ENCODE data around the gene PARD6B.
"Not testable (repeated sequence)": the region's sequence is repeated elsewhere in the genome, so short reads cannot be mapped to it uniquely, and the experiment has no call there.

Gene PARD6B

GRCh38 chr20:50794181-50794845 lies 62.9 kb downstream of the PARD6B start:
- in situ Hi-C loops (cut with HindIII; ENCODE audit: low sequenced_read_pairs), result loop anchor here (10.0 kb wide), 2 partner anchors 130 to 170 kb away; no protein-coding TSS in a partner anchor

- in situ Hi-C loops (cut with HindIII; ENCODE audit: low sequenced_read_pairs), result loop anchor here (5.0 to 10.0 kb wide), 3 partner anchors 52 to 170 kb away; no protein-coding TSS in a partner anchor
Measured at GRCh38 chr20:50794846-50795634, 63.7 kb downstream of the PARD6B start, which contains the start of gene BCAS4. Gene BCAS4, plus strand, starts transcription at chr20:50795061. Its CDS starts 23 bp downstream, at chr20:50795084.

GRCh38 chr20:50797142-50797541 lies 65.8 kb downstream of the PARD6B start:
- in situ Hi-C loops (cut with HindIII; ENCODE audit: low sequenced_read_pairs), result loop anchor here (5.0 to 10.0 kb wide), 3 partner anchors 50 to 168 kb away; no protein-coding TSS in a partner anchor

- in situ Hi-C loops (cut with HindIII; ENCODE audit: low sequenced_read_pairs), result loop anchor here (5.0 to 10.0 kb wide), 3 partner anchors 49 to 166 kb away; no protein-coding TSS in a partner anchor
Measured at GRCh38 chr20:50798650-50799049, 67.3 kb downstream of the PARD6B start.

- in situ Hi-C loops (cut with HindIII; ENCODE audit: low sequenced_read_pairs), result loop anchor here (5.0 to 10.0 kb wide), 3 partner anchors 48 to 165 kb away; no protein-coding TSS in a partner anchor
Measured at GRCh38 chr20:50799176-50799889, 68.0 kb downstream of the PARD6B start.

GRCh38 chr20:50799890-50800550 lies 68.6 kb downstream of the PARD6B start:
- in situ Hi-C loops (cut with HindIII; ENCODE audit: low sequenced_read_pairs), result loop anchor here (5.0 to 10.0 kb wide), 3 partner anchors 47 to 165 kb away; no protein-coding TSS in a partner anchor

- in situ Hi-C loops (cut with HindIII; ENCODE audit: low sequenced_read_pairs), result not testable (repeated sequence)
Measured at GRCh38 chr20:50800986-50801746, 69.8 kb downstream of the PARD6B start.

GRCh38 chr20:50801747-50802125 lies 70.4 kb downstream of the PARD6B start:
- in situ Hi-C loops (cut with HindIII; ENCODE audit: low sequenced_read_pairs), result no loop called here

- in situ Hi-C loops (cut with HindIII; ENCODE audit: low sequenced_read_pairs), result no loop called here
Measured at GRCh38 chr20:50802289-50802688, 70.9 kb downstream of the PARD6B start.

GRCh38 chr20:50804437-50805348 lies 73.3 kb downstream of the PARD6B start:
- in situ Hi-C loops (cut with HindIII; ENCODE audit: low sequenced_read_pairs), result no loop called here

- in situ Hi-C loops (cut with HindIII; ENCODE audit: low sequenced_read_pairs), result no loop called here
Measured at GRCh38 chr20:50805349-50805684, 73.9 kb downstream of the PARD6B start.

- in situ Hi-C loops (cut with HindIII; ENCODE audit: low sequenced_read_pairs), result no loop called here
Measured at GRCh38 chr20:50806126-50806768, 74.9 kb downstream of the PARD6B start.

Measured in endothelial cell of hepatic sinusoid (primary cell).